ENCODE results near the gene ZIC2.

GRCh38 chr13:99991013-99991827 lies 9.6 kb downstream of the ZIC2 start:
- no peak for TF ChIP-seq CTCF (IDR thresholded peaks at IDR 0.05; ENCODE audit: insufficient read depth, low read depth, low read length)
- TF ChIP-seq EZH2 (IDR thresholded peaks at IDR 0.05; ENCODE audit: insufficient read depth, low read length), result no peak

Data from astrocyte (in vitro differentiated cells and primary cell).